DMS53 treated with DMSO at 0.1 percent for 48 hours (cell line): ENCODE results near the gene SYT13.

ENCODE experiments used
- DNase-seq: peaks from one replicate; lab custom pipeline; 2025; ENCODE audit not compliant: unreplicated experiment; lab: John Stamatoyannopoulos, UW

The SYT13 gene

DNA sequence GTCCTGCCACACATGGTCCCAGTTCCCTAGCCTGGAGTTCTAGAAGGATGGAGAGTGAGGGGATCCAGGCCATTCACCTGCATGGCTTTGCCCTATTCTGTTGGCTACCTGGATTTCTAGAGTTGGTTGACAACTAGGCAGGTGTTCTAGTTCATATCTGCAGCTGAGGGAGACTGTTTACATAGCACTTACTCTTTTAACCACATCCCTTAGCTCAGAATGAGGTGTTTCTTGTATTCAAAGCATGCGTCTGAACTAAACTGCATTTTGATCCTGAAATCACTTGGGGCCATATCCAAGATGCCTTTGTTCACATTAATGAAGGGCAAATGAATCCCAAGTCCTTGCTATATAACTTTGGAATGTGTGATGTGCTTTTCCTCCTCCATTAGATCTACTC is 60.9 kb downstream of the SYT13 start:
- DNase-seq, result peak; percentile 64

DNA sequence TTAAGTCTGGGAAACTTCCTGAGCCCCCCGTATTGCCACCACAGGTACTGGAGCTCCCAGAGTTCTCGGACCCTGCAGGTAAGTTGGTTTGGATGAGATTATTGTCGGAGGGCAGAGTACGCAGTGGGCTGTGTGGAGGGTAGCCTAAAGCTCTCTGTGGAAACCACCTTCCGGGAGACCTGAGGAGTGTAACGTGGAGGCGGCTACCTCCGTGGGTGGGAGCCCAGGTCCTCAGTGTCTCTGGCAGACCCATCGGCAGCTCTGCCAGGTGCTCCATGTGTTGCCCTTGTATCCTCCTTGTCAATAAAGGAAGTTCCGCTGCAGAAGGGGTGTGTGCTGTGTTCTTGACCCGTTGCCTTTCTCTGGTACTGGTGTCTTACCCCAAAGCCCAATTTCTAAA is 61.4 kb downstream of the SYT13 start:
- no peak for DNase-seq

DNA sequence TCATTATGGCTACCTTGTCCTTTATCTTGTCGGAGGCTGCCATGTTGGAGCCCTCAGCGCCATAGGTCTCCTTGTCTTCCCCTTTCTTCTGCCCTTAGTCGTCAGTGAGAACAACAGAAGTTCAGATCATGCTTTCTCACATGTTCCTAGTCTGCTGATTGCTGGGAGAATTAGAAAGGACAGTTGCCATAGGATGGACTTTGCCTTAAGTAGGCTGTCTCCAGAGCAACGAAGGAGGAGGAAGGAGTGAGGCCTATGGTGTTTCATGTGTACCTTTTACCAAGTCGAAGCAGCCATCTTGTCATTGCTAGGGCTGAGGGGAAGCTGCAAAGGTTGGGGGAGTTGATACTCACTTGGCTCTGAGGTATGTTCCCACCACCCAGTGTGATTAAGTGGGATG is 62.6 kb downstream of the SYT13 start:
- DNase-seq, result no peak

DNA sequence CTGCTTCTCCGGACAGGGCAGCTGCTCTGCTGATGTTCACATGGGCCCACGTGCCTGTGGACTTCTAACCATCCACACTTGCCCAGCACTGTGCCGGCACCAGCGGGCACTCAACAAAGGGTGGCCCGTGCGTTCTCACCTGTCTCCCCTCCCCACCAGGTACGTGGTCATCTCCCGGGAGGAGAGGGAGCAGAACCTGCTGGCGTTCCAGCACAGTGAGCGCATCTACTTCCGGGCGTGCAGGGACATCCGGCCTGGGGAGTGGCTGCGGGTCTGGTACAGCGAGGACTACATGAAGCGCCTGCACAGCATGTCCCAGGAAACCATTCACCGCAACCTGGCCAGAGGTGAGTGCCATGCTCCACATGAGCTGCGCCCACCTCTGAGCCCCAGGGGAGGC is 66.7 kb downstream of the SYT13 start:
- DNase-seq, result no peak

DNA sequence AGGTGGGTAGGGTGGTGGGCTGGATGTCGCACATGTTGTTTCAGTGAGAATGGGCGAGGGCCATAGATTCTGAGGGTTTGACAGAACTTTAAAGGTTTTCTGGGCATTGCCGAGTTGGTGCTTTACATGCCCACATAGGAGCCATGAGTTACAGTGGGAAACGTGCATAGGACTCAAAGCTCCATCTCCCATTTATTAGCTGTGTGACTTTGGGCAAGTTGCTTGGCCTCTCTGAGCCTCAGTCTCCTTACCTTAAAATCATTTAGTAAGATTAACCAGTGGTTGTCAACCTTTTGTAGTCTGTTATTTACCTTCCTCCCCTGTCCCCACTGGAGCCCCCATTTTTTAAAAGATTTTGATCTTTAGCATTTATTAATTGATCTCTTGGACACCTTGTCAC is 67.4 kb downstream of the SYT13 start:
- DNase-seq, result no peak

DNA sequence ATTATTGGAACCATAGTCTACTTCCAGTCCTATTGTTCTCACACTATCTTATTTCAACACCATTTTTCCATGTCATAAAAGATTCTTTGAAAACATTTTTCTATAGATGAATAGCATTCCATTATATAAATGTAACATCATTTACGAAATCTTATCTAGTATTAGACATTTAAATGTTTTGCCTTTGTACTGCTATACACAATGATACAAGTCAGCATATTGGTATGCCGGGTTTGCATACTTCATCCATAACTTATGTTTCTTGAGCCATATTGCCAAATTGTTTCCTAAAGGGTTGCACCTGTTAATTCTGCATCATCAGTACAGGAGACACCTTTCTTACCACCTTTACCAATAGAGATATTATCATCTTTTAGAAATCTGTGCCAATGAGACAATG is 68.2 kb downstream of the SYT13 start:
- no peak for DNase-seq

DNA sequence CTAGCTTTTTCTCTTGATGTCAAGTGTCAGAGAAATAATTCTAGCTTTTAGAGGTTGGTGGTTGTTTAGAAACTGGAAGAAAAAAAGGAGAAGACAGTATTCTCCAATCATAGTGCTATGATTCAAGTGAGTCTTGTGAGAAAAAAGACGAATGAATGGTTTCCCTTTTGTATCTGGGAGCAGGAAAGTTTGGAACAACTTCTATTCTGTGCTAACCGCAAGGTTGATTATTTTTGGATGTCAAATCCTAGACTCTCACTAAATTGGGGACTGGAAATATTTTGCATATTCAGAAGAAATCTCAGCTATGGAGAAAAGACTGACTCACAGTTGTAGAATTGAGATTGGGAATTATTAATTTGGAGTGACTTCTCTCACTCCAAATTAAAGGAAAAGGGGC is 69.2 kb downstream of the SYT13 start:
- DNase-seq, result no peak

DNA sequence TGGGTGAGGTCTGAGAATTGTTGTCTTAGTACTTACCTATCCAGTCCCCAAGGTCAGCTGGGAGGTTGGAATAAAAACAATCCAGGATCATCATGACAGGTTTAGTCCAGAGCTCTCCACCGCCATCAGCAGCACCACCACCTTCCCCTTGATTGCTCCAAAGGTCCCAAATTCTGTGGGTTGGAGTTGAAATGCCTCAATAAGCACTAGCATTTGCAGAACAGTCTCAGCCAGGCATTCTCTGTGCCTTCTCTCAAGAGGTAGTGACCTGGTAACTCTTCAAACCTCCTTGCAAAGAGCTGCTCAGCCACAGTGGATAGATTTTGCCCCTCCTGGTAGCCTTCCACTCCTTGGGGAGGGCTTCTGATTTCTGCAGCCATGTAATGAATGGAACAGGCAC is 70.1 kb downstream of the SYT13 start:
- no peak for DNase-seq

DNA sequence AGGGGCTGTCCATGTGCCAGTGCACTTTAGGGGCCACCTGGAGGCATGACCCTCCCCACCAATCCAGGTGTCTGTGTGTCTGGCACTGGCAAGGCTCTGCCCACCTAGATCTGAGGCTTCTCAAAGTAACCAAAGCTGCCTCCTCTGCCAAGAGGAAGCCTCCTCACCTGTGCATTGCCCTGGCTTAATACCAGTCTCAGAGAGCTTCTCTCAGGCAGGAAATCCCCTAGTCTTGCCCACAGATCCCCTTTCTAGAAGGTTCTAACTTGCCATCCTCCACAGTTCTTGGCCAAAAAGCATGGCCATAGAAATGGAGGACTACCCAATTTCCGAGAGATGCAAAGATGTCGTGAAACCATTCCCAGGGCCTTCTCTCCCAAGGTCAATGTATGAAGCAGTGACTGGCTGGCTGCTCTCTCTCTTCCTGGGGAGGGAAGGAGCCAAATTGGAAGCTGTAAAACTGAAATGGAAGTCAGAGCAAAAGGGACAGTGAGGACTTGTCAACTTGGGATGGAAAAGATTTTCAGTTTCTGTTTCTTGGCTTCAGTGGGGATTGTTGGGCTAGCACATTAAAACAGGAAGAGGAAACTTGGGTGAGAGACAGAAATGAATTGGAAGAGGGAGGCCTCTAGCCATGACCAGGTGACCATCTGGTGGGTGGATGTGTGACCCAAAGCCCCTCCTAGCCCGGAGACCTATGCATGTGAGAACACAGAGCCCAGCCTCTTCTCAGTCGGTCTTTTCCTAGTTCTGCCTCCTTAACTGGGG is 70.9 kb downstream of the SYT13 start:
- DNase-seq, result no peak

DNA sequence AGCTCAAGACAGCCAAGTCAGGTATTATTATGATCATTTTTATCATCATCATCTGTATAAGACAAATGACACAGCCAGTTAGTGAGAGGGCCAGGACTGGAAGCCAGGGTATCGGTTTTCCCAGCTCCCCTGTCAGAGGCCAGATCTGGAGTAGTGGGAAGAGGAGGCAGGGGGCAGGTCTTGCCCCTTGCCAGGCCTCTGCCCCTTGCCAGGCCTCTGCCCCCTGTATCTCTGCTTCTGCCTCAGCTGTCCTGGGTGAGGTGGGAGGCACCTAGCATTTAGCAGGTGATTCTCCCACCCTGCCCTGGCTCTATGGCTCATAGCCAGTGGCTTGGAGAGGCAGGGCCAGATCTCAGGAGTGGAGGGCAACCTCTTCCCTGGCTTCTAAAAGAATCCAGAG is 72.4 kb downstream of the SYT13 start:
- DNase-seq, result no peak

DNA sequence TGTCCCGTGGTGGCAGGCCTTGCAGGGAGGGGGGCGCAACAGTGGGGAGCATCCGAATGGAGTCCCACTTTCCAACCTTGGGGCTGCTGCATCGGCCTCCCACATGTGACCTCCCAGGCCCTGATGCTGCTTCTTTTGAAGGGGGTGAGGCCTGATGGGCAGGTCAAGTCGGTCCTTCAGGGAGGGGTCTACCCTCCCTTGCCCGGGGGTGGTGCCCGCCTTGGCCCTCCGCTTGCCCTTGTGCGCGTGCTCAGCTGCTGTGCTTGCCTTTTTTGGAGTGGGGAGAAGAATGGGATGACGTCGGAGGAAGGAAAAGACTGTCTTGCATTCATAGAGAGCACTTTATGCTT is 72.8 kb downstream of the SYT13 start:
- DNase-seq, result no peak

DNA sequence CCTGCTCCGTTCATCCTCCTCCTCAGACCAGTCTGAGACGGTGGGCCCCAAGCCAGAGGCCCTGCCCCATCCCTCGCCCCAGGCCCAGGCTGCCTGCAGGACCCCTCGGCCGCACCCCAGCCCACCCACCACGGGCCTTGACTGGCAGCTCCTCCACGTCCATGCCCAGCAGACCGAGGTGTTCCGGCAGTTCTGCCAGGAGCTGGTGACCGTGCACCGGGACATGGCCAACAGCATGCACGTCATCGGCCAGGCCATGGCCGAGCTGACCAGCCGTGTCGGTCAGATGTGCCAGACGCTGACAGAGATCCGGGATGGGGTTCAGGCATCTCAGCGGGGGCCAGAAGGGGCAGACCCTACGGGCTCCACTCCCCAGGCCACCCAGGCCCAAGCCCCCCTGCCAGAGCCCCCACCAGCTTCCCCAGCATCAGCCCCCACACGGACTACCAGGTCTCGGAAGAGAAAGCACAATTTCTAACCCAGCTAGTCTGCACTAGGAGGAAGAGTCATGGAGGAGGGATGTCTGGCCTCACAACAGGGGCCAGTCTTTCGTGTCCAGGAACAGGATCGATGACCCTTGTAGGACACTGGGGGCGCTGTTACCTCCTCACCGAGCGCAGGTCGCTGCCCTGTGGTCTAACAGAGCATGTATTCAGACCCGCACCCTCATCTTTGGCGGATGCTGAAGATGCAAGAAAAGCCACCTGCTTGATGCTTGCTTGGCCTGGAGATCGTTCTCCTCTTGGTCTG is 73.4 kb downstream of the SYT13 start:
- no peak for DNase-seq

DNA sequence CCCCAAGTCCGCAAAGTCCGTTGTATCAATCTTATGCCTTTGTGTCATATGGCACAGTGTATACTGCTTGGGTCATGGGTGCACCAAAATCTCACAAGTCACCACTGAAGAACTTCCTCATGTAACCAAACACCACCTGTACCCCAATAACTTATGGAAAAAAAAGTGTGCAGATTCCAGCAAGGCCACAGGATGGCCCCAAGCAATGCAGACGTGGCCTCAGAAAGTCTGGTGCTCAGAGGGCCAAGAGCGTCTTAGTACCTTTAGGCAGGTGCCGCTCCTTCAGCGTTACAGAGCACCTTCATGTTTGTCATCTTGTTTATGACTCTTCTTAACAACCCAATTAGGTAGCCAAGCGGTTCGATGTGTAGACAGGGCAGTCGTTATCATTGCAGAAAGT is 74.4 kb downstream of the SYT13 start:
- no peak for DNase-seq

DNA sequence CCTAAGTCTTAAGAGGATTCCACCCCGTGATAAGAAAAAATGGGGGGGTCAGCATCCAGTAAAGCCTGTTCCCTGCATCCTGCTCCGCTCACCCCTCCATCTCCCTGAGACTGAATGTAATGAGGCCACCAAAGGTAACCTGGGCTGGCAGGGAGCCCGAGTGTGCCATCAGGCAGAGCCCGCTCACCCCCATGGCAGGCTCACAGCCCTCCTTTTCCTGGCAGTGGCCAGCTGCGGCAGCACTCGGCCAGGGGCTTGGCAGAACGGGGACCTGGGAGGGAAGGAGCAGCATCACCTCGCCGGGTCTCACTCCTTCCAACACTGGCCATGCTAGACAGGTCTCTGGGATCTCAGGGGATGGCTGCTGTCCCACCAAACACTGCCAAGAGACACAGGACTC is 75.3 kb downstream of the SYT13 start:
- no peak for DNase-seq

DNA sequence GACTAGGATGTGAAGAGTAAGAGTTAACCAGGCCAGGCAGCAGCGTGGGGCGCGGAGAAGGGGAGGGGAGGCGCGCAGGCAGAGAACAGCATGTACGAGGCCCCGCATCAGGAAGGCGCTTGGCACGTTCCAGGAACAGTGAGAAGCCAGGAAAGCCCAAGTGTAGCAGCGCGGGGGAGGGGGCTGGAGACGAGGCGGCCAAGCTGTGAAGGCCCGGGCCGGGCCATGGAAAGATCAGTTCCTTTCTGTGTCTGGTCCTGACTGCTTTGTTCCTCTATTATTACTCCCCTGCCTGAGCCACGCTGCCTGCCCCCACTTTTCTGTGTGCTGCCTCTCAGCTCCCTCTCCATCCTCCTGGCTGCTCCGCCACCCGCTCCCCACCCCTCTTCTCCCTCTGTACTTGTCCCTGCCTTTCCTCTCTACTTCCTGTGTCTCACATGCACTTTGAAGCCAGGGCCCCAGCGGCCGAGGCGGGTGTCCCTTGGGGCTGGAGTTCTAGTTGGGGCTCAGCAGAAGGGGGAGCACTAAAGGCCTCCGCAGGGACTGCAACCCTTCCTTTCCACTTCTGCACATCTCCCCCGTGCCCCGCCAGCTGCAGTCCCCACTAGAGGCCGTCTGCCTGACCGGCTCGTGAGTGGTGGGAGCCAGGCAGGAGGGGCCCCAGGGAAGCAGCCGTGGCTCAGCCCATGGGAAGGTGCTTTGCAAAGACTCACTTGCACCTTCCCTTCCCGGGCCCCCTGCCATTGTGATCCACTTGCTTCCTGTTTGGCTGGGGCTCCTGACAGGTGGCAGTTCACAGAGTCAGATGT is 76.0 kb downstream of the SYT13 start:
- no peak for DNase-seq

DNA sequence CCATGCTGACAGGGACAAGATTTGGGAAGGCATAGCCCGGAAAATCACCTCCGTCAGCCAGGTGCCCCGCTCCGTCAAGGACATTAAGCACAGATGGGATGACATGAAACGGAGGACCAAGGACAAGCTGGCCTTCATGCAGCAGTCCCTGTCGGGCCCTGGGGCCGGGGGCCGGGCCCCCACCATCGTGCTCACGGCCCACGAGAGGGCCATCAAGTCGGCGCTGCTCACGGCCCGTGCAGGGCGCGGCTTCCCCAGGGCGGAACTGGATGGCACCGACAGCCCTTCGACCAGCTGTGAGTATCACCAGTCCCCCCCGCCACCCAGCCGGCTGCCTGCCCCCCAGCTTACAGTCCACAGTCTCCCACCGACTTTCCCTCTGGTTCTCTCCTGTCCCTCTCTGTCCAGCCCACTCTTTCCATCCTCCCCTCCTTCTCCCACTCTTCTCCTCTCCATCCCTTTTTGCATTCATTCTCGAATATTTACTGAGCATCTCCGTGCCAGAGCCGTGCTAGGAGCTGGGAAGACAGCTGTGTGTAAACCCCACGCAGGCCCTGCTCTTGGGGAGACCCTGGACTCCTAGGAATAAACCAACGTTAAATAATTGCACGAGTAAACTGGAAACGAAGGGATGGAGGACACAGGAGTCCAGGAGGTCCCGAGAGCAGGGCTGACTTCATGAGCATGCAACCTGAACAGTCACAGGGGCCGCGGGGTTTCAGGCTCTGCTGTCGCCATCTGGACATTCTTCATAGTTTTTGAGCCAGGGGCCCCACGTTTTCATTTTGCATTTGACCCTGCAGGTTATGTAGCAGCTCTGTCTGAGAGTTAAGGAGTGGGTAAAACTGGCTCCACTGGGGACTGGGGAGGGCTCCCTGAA is 76.9 kb downstream of the SYT13 start:
- no peak for DNase-seq

DNA sequence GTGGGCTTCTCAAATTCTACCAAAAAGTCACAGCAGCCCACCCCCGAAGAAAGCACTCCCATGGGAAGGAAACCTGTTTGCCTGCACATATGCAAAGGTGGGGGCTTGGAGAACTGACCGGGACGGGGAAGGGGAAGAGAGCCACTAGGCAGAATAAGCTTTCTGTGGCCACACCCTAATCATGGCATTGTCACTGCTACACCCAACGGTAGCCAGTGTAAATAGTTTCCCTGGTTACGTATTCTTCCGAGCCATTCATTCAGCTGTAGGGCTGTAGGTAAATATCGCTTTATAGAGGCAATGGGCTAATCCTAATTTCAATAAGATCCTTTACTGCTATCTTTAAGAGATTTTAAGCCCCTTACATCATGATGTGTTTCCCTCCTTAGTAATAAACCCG is 78.0 kb downstream of the SYT13 start:
- DNase-seq, result no peak

DNA sequence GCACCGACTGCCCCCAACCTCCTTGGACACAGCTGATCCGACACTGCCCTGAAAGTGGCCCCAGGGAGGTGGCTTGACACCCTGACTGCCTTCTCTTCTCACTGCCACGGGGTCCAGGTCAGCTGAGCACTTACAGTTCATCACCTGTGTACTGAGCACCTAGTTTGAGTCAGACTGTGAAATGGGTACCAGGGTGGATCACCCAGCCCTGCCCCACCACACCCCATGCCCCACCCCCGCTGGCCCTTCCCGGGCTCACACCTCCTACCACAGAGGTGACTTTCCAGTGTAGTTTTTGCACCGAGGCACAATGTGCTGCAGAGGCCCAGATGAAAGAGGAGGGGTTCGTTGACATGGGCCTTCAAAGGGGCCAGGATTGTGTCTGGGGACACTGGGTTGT is 80.2 kb downstream of the SYT13 start:
- no peak for DNase-seq

DNA sequence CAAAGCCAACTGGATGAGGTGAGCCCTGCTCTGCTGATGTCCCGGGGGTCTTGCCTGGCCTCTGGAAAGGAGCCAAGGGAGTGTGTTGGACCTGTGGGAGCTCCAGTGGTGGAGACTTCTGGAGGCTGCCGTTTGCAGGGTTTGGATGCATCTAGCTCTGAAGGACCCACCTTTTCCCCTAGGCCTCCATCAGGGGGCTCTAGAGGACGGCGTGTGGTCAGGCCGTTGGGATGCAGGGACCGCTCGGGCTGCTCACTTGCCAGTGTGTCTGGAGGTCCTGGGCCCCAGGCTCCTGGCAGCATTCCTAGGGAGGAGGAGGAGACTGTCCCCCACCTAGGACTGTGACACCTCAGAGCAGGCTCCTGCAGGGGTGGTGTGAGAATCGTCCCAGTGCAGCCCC is 81.4 kb downstream of the SYT13 start:
- DNase-seq, result no peak

DNA sequence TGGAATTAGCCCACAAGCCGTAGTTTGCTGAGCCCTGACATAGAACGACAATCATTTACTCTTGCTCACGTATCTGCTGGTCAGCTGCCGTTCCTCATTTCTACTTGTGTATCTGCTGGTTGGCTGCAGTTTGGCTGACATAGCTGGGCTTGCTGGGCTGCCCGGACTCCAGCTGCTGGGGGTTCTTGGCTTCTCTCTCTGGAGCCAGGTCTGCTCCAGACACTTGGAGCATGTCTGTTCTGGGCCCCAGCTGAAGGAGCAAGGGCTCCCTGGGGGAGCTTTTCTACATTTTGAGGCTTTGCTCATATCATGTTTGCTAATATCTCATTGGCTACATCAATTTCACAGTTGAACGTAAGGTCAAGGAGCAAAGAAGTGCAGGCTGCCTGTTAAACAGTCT is 92.4 kb downstream of the SYT13 start:
- DNase-seq, result no peak
